AG09319 (cell line): ENCODE measurements around the gene PNMA6E.
A peak's percentile ranks its signal among the peaks of the same experiment; 100 is the strongest.

ENCODE experiments used
- DNase-seq: peaks from one replicate; pipeline ENCODE4 v3.0.0-alpha.2; 2010; ENCODE audit warnings: low read depth; ENCODE audit errors: extremely low read depth
- TF ChIP-seq, protein P1 (sequence below): IDR thresholded peaks from 2 replicates; pipeline ENCODE4 v1.5.1; 2011; ENCODE audit warnings: low read depth, mild to moderate bottlenecking, inconsistent platforms, low read length, moderate library complexity

Gene PNMA6E

DNA sequence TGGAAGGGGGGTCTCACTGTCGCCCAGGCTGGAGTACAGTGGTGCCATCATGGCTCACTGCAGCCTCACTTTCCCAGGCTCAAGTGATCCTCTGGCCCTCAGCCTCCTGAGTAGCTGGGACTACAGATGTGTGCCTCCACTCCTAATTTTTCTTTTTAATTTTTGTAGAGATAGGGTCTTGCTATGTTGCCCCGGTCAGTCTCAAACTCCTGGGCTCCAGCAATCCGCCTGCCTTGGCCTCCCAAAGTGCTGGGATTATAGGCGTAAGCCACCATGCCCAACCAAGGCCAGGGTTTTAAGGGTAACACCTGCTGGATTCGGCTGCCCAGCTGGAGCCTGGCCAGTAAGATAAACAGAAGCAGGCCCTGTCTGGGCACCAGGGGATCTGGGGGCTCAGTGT lies 41.3 kb upstream of the PNMA6E start:
- TF ChIP-seq, protein P1, sequence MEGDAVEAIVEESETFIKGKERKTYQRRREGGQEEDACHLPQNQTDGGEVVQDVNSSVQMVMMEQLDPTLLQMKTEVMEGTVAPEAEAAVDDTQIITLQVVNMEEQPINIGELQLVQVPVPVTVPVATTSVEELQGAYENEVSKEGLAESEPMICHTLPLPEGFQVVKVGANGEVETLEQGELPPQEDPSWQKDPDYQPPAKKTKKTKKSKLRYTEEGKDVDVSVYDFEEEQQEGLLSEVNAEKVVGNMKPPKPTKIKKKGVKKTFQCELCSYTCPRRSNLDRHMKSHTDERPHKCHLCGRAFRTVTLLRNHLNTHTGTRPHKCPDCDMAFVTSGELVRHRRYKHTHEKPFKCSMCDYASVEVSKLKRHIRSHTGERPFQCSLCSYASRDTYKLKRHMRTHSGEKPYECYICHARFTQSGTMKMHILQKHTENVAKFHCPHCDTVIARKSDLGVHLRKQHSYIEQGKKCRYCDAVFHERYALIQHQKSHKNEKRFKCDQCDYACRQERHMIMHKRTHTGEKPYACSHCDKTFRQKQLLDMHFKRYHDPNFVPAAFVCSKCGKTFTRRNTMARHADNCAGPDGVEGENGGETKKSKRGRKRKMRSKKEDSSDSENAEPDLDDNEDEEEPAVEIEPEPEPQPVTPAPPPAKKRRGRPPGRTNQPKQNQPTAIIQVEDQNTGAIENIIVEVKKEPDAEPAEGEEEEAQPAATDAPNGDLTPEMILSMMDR, result no peak
- DNase-seq, result no peak

DNA sequence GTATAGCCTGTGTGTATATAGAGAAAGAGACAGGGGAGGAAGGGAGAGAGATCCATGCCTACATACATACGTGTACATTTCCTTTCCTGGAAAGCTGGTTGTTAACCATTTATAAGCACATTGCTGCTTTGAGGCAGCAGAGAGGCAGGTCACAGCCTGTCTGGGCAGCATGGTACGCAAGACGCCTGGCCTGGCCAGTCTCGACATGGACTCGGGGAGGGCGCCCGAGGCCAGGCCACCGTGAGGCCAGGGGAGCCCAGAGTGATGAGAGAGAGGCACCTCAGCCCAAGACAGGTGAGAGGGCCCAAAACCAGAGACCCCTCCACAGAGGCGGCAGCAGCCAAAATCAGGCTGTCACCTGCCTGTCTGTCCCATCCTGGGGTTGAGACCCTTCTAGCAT lies 40.8 kb upstream of the PNMA6E start:
- TF ChIP-seq, protein P1, result no peak
- DNase-seq, result no peak

DNA sequence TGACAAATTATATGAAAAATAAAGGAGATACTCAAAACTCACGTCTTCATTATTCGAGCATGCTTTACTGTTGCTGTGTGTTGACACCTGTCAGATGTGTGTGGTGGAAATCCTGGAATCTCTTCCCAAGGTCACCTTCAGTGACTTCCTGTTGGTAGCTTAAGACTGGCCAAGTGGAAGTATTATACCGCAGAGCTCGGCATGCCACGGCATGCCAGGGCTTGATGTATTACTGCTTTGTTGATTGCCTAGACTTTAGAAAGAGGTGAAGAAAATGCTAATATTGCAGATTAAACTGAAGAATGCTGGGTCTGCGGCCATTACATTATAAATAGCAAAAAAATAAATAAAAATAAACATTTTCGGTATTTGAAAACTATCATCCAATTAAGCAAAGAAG lies 40.1 kb upstream of the PNMA6E start:
- TF ChIP-seq, protein P1, result no peak
- DNase-seq, result no peak

DNA sequence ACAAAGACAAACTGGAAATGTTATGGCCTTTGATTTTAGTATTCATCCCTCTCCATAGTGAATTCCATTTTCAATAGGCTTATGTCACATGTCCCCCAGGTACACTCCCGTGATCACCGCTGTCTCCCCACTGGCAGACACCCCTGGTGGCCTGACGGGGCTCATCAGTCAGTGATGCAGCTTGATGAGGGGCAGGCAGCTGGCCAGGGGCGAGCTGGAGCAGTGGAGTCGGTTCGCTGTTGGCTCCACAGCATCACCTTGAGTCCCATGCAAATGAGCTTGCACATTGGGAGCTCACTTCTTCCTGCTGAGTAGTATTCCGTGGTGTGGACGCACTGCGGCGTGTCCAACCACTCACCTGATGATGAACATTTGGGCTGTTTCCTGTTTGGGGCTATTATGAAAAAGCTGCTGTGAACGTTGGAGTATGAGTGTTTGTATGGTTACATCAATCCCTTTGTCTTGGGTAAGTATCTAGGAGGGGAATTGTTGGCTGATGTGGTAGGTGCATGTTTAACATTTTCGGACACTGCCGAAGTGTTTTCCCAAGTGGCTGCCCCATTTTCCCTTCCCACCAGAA lies 39.5 kb upstream of the PNMA6E start:
- no peak for DNase-seq
- TF ChIP-seq, protein P1, result no peak

DNA sequence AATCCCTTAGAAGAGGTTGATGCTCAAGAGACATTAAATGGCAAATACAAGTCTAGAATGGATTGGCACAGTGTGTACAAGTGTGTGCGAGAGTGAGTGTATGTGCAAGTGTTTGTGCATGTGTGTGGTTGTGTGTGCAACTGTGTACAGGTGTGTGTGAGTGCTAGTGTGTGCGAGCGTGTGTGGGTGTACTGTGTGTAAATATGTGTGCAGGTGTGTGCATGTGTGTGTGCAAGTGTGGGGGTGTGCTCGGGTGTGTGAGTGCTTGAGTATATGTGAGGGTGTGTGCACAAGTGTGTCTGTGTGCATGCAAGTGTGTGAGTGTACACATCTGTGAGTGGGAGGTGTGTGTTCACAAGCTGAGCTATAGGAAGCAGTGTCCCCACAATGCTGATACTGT lies 38.8 kb upstream of the PNMA6E start:
- no peak for DNase-seq
- TF ChIP-seq, protein P1, result no peak

DNA sequence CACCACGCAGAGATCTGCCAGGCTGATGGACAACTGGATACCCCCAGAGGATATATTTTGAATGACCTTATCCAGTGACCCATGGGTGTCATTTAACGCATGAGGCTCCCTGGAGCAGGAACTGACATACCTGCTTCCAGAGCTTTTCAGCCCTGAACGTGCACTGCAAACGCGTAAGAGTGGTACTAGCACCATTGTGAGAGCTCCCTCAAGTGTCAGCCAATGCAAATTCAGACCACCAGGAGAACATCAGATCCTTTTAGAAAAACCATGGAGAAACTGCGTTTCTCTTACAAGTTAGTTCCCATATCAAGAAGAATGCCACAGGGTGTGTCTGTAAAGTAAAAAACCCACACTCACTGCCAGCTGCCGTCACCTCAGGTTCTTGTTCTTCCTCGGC lies 37.4 kb upstream of the PNMA6E start:
- DNase-seq, result no peak
- TF ChIP-seq, protein P1, result peak; percentile 48

DNA sequence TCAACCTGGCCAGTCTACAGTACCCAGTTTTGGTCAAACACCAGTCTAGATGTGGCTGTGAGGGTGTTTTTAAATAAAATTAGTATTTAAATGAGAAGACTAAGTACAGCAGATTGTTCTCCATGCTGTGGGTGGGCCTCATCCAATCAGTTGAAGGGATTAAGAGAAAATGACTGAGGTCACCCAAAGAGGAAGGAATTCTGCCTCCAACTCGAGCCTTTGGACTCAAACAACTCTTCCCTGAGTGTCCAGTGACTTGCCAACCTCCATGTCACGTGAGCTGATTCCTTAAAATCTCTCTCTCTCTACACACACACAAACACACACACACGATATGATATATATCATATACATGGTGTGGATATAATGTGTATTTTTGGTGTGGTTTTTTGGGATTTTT lies 34.7 kb upstream of the PNMA6E start:
- TF ChIP-seq, protein P1, result no peak
- DNase-seq, result no peak
